22Rv1 (cell line): ENCODE data around the gene PNPLA7.

ENCODE experiments used
- ZFX ChIP-seq: fragments of 450-650 bp; IDR thresholded peaks from 2 replicates; pipeline ENCODE4 v1.6.1; 2017; ENCODE audit warnings: antibody characterized with exemption, borderline replicate concordance
- TF ChIP-seq, protein P1 (sequence below): fragments of 450-650 bp; IDR thresholded peaks from 2 replicates; pipeline ENCODE4 v1.5.1; 2017; ENCODE audit warnings: mild to moderate bottlenecking

DNA sequence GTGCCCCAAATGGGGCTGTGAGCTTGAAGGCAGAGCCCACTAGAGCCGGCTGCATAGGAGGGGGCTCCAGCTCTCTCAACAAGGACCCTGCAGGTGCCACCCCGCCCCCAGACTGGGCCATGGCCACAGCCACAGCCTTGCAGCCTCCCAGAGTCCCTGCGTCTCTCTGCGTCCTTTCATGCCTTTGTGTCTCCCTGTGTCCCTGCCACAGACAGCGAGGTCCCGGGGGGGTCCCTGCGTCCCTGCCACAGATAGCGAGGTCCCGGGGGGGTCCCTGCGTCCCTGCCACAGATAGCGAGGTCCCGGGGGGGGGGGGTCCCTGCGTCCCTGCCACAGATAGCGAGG lies 120.7 kb downstream of the PNPLA7 start:
- TF ChIP-seq, protein P1, sequence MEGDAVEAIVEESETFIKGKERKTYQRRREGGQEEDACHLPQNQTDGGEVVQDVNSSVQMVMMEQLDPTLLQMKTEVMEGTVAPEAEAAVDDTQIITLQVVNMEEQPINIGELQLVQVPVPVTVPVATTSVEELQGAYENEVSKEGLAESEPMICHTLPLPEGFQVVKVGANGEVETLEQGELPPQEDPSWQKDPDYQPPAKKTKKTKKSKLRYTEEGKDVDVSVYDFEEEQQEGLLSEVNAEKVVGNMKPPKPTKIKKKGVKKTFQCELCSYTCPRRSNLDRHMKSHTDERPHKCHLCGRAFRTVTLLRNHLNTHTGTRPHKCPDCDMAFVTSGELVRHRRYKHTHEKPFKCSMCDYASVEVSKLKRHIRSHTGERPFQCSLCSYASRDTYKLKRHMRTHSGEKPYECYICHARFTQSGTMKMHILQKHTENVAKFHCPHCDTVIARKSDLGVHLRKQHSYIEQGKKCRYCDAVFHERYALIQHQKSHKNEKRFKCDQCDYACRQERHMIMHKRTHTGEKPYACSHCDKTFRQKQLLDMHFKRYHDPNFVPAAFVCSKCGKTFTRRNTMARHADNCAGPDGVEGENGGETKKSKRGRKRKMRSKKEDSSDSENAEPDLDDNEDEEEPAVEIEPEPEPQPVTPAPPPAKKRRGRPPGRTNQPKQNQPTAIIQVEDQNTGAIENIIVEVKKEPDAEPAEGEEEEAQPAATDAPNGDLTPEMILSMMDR, result no peak
- no peak for TF ChIP-seq ZFX
